Astrocyte (in vitro differentiated cells and primary cell): ENCODE data around the gene FAM234A.

Experiments
- CTCF ChIP-seq: IDR thresholded peaks from 2 replicates; pipeline ENCODE4 v1.5.1; 2011; ENCODE audit warnings: low read depth, mild to moderate bottlenecking, inconsistent platforms, low read length, moderate library complexity; ENCODE audit not compliant: insufficient read depth
- EZH2 ChIP-seq: IDR thresholded peaks from 2 replicates; pipeline ENCODE4 v1.6.1; 2012; ENCODE audit warnings: mild to moderate bottlenecking, low read length, inconsistent platforms; ENCODE audit not compliant: insufficient read depth

GRCh38 chr16:282491-282890, 47.9 kb downstream of the FAM234A start:
- no peak for TF ChIP-seq CTCF
- no peak for TF ChIP-seq EZH2
